ENCODE data around the gene CHRDL2.

CHRDL2 gene

DNA sequence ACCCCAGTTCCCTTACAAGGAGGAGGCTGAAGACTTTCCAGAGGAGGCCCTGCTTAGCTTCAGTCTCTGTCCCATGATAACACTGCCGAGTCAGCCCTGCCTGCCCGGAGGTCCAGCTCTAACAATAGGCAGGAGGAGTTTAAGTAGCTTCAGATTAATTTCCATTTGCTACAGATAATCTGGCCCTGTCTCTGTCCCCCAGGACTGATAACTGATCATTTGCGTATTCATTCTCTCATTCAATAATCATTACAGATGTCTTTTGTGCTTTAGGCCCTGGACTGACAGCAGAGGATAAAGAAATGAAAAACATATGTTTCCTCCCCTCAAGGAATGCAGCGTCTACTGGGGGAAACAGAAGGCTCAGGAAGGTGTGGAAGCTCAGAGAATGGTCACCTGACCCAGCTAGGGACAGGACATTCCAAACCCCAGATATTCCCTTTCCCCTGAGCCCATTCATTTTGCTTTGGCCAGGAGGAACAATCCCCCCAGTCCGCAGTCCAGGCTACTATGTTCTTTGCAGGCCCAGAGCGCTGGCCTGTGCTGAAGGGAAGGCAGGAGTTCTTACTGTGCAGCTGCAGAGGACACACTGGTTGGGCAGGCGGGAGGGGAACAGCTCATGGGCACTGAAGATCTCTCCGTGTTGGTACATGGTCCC lies 20.8 kb downstream of the CHRDL2 start:
- no peak for DNase-seq (ENCODE audit: low read depth in 2 of 2)

- DNase-seq (ENCODE audit: low read depth in 2 of 2) = no peak
These were observed 22.1 kb downstream of the CHRDL2 start for GRCh38 chr11:74709175-74709574.

- no peak for DNase-seq (ENCODE audit: low read depth in 2 of 2)
These were observed 23.4 kb downstream of the CHRDL2 start for GRCh38 chr11:74707602-74708510.

GRCh38 chr11:74707182-74707581 lies 24.0 kb downstream of the CHRDL2 start:
- DNase-seq (ENCODE audit: low read depth in 2 of 2) = no peak

DNA sequence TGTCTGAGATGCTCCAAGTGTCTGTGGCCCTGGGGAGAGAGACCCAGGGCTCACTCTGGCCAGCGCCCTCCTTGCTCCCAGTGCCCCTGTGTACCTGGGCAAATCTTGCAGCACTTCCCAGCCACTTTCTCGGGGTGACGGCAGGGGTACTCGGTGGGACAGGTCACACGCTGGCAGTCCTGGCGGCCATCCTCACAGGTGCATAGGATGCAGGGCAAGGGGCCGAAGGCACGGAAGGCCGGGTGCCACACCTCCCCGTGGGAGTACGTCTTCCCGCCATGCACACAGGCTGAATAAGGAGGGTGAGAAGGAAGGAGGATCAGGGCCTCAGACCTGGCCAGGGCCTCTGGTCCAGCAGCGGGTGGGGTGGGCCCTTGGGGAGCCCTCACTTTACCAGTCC lies 28.0 kb downstream of the CHRDL2 start:
- DNase-seq (ENCODE audit: low read depth in 2 of 2) = no peak

DNA sequence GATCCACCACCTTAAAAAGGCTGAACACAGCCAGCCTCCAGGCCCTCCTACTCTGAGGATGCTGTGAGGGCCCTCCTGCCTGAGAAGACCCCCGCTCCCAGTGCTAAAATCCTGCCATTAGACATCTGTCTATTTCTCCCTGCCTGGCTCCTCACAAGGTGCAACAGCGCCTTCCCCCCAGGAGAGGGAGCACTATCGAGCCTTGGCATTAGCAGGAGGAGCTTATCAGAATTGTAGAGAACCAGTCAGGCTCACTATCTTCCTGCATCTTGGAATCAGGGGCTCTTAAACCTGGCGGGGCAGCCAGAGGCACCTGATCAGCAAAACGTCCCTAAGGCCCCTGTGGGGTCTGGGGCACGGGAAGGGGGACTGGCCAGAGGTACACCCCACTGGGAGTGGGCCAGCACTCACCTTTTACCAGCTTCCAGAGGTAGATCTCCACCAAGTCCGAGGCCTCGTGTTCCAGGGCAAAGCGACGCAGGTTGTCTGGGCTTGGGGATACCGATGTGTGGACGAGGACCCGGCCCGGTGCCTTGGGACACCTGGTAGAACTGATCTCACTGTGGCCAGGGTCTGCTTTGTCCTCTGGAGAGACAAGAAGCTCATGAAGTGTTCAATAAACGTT lies 28.7 kb downstream of the CHRDL2 start:
- DNase-seq (ENCODE audit: low read depth in 2 of 2) = peak; percentile 19 to 21

- DNase-seq (ENCODE audit: low read depth in 2 of 2) = no peak
These were observed 29.9 kb downstream of the CHRDL2 start for GRCh38 chr11:74701351-74701750.

GRCh38 chr11:74699615-74700396 lies 31.4 kb downstream of the CHRDL2 start:
- no peak for DNase-seq (ENCODE audit: low read depth in 2 of 2)

DNA sequence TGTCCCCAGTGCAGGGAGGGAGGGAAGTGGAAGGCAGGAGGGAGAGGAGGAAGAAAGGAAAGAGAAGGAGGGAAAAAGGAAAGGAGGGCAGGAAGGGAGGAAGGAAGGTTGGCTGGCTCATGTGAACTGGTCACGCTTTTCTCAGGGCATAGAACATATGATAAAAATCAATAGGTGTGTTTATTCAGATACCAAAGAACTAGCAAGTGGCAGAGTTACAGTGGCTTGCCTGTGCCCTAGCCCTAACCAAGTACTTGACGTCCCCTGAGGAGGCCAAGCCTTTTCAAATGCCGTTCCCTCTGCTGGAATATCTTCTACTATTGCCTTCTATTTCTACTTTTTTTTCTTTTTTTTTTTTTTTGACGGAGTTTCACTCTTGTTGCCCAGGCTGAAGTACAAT lies 33.5 kb downstream of the CHRDL2 start:
- no peak for DNase-seq (ENCODE audit: low read depth in 2 of 2)

DNA sequence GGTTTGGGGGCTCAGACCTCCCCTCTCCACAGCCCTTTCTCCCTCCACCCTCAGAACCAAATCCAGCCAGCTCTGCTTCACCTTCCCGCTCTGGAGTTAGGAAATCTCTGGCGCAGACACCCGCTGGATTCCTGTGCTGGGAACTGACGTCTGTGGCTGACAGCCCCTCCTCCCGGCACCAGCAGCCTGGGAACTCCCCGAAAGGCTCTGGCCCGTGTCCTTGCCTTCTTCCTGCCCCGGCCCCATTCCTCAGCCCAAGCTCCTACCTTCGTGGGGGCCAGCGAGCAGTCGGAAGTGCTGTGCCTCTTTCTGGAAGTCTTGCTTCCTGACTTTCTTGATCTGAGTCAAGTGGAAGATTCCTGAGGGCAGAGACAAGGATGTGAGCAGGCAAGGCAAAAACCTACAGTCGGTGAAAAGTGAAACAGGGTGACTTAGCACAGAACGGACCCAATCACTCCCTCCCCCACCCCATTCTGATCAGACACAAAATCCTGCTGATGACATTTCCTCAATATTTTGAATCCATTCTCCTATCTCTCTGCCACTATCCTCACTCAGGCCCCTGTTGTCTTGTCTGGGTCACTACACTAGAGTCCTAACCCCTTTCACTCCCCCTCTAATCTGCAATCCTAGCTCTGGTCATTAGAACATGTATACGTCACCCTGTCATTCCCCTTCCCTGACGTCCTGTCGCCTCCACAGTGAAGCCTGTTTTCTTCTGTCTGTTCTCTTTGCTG lies 34.1 kb downstream of the CHRDL2 start:
- no peak for DNase-seq (ENCODE audit: low read depth in 2 of 2)

GRCh38 chr11:74696500-74696899 lies 34.7 kb downstream of the CHRDL2 start:
- DNase-seq (ENCODE audit: low read depth in 2 of 2) = no peak

- DNase-seq (ENCODE audit: low read depth in 2 of 2) = no peak
These were observed 35.4 kb downstream of the CHRDL2 start for GRCh38 chr11:74695705-74696280.

DNA sequence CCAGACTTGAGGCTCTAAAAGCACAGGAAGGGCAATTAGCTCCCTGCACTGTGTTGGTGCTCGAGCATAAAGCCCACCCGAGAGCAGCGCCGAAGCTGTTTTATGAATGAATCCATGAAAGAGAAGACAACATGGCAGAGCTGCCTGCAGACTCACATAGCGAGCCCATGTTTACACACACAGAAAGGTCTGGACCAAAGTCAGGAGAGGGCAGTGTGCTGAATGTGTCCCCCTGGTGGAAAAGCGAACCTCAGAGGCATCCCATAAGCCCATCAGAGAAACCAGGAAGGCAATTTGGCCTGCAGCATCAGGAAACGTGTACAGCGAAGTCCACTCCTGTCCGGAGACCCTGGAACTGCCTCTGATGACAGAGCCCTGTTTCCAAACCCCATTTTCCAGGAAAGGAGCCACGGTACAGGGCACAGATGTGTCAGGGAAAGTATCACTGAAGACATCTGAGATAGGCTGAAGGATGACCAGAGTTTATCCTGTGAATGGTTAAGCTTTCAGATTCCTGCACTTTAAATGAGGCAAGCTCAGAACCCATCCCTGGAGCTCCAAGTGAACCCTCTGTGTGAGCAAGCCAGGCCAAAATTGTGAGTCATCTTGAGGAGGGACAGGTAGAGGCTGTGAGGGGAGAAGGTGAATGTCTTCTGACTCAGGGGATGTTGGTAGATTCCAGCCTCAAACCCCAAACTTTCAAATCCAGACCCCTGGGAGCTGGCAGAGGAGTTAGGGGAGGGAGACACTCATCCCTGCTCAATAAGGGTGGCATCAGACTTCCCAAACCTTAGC lies 36.9 kb downstream of the CHRDL2 start:
- no peak for DNase-seq (ENCODE audit: low read depth in 2 of 2)

GRCh38 chr11:74693531-74693930 lies 37.7 kb downstream of the CHRDL2 start:
- DNase-seq (ENCODE audit: low read depth in 2 of 2) = no peak

DNA sequence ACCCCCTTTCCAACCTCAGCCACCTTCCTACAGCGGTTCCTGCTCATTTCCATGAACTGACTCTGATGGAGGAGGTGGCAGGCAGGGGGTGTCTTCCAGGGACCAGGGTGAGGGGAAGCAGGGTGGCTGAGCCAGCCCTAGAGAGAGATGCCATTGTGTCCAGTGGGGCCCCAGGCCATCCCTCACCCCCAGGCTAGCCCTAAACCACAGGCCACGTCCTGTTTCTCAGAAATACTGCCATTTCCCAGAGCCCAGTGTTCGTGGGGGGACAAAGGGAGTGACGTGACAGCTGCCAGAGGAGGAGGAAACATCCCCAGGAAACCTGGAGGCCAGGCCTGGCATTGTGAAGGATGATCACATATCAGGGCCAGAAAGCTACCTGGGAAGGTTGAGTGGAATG lies 39.5 kb downstream of the CHRDL2 start:
- DNase-seq (ENCODE audit: low read depth in 2 of 2) = no peak

- no peak for DNase-seq (ENCODE audit: low read depth in 2 of 2)
These were observed 41.6 kb downstream of the CHRDL2 start for GRCh38 chr11:74689666-74690065.

- no peak for DNase-seq (ENCODE audit: low read depth in 2 of 2)
These were observed 43.8 kb downstream of the CHRDL2 start for GRCh38 chr11:74687237-74688023.

DNA sequence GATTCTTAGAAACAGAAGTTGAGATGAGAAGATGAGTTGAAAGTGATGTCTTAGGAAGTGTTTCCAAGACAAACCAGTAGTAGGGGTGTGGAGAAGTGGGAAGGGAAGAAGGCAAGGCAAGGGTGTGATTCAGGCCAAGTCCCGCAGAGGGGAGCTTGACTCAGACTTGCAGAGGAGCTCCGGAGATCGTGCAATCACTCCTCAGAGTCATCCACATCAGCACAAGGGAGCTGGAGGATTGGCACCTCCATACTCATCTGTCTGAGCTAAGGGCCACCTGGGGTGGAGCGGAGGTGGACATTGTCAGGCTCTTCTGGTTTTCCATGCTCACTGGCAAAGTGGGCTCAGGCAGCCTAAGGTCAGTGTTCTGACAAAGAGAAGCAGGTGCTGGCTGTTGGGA lies 44.4 kb downstream of the CHRDL2 start:
- no peak for DNase-seq (ENCODE audit: low read depth in 2 of 2)

- no peak for DNase-seq (ENCODE audit: low read depth in 2 of 2)
These were observed 45.3 kb downstream of the CHRDL2 start for GRCh38 chr11:74685905-74686304.
